Fibroblast of lung (primary cell): ENCODE measurements around the gene HOXA11.

ENCODE experiments used
- CTCF ChIP-seq, 2 donors: IDR thresholded peaks in 1 of 2; conservative IDR thresholded peaks in 1 of 2; 1 replicate in 1 of 2; 2 replicates in 1 of 2; pipeline ENCODE4 v1.5.1; 2011 to 2012; ENCODE audit warnings: low read length in 2 of 2, control low read depth in 1 of 2, inconsistent platforms in 1 of 2, low read depth in 1 of 2, mild to moderate bottlenecking in 1 of 2
- EZH2 ChIP-seq: IDR thresholded peaks from 2 replicates; pipeline ENCODE4 v1.5.1; 2012; ENCODE audit warnings: low read length, control low read depth, mild to moderate bottlenecking; ENCODE audit errors: missing control alignments

GRCh38 chr7:27204851-27205322, 19.9 kb upstream of the HOXA11 start:
- no peak for TF ChIP-seq CTCF (conservative IDR thresholded peaks at IDR 0.05 in 1 of 2, IDR thresholded peaks at IDR 0.05 in 1 of 2; ENCODE audit: low read depth in 1 of 2, low read length in 2 of 2)
- TF ChIP-seq EZH2: peak; percentile 90
